OCI-LY7 (cell line): ENCODE measurements around the gene RNU7-1.

Experiments used
- EZH2phosphoT487 ChIP-seq: fragments of 200-600 bp; sonication (generic); IDR thresholded peaks from 2 replicates; pipeline ENCODE4 v1.6.1; 2018; ENCODE audit warnings: low read depth, borderline replicate concordance, mild to moderate bottlenecking, mixed run types, antibody characterized with exemption, low read length, moderate library complexity, mixed read lengths
- TF ChIP-seq, protein P1 (sequence below): fragments of 200-600 bp; sonication (generic); conservative IDR thresholded peaks from 2 replicates; pipeline ENCODE4 v1.5.1; 2014; ENCODE audit warnings: mild to moderate bottlenecking, antibody characterized with exemption, low read length, moderate library complexity, mixed read lengths

DNA sequence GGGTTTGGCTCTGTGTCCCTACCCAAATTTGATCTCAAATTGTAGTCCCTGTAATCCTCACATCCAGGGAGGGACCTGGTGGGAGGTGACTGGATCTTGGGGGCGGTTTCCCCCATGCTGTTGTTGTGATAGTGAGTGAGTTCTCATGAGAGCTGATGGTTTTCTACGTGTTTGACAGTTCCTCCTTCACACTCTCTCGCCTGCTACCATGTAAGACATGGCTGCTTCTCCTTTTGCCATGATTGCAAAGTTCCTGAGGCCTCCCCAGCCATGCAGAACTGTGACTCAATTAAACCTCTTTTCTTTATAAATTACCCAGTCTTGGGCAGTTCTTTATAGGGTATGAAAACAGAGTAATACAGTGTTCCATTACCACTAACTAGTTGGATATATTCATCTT lies 49.3 kb upstream of the RNU7-1 start:
- TF ChIP-seq, protein P1, sequence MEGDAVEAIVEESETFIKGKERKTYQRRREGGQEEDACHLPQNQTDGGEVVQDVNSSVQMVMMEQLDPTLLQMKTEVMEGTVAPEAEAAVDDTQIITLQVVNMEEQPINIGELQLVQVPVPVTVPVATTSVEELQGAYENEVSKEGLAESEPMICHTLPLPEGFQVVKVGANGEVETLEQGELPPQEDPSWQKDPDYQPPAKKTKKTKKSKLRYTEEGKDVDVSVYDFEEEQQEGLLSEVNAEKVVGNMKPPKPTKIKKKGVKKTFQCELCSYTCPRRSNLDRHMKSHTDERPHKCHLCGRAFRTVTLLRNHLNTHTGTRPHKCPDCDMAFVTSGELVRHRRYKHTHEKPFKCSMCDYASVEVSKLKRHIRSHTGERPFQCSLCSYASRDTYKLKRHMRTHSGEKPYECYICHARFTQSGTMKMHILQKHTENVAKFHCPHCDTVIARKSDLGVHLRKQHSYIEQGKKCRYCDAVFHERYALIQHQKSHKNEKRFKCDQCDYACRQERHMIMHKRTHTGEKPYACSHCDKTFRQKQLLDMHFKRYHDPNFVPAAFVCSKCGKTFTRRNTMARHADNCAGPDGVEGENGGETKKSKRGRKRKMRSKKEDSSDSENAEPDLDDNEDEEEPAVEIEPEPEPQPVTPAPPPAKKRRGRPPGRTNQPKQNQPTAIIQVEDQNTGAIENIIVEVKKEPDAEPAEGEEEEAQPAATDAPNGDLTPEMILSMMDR = no peak
- TF ChIP-seq EZH2phosphoT487 = no peak
